Stimulated activated CD4-positive, alpha-beta T cell treated with anti-CD3 and anti-CD28 coated beads, Interleukin-4, amount 100 ng/mL, for 48 hours (primary cell): ENCODE results near the gene CARD8.
"Not testable (repeated sequence)": the region's sequence is repeated elsewhere in the genome, so short reads cannot be mapped to it uniquely, and the experiment has no call there.

Experiments used
- DNase-seq, 2 donors: peaks; one replicate each; pipeline ENCODE4 v3.0.0-alpha.2; 2020; ENCODE audit warnings: low read depth in 2 of 2

The CARD8 gene, protein sequence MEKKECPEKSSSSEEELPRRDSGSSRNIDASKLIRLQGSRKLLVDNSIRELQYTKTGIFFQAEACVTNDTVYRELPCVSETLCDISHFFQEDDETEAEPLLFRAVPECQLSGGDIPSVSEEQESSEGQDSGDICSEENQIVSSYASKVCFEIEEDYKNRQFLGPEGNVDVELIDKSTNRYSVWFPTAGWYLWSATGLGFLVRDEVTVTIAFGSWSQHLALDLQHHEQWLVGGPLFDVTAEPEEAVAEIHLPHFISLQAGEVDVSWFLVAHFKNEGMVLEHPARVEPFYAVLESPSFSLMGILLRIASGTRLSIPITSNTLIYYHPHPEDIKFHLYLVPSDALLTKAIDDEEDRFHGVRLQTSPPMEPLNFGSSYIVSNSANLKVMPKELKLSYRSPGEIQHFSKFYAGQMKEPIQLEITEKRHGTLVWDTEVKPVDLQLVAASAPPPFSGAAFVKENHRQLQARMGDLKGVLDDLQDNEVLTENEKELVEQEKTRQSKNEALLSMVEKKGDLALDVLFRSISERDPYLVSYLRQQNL

DNA sequence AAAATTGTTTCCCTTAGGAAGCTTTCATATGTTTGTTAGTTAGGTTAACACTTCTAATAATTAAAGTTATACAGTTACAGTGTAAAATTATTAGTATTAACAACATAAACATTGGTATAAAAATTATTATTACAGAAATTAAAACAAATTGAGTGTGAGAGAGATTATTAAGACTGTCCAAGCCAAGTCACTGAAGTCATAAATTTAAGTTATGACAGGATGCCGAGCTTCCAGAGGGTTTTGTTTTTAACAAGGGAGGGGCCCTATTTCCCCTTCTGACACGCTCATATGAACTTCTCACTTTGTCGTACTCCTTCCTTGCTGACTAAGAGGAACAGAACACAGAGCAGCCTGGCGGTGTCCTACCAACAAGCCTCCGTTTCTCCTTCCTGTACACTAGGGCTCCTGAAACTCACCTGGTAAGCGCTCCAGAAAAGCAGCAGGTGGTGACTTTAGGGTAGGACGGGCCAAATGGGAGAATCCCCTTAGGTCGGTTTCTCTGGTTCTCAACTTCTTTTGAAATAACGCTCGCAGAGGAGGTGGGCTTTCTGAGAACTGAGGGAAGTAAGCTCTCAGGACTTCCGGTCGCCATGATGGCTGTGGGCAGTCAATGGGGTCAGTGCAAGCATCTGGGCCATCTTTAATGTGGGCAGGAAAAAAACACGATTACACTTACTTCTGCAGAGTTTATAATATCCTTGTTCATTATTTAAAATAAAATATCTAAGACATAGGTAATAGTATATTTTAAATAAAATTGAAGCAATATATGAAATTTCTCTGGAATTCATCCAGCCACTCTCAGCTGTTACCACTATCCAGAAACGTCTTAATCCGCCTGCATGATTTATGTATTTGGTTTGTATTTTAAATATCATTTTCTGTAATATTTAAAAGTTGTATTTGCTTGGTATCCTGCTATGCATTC is at the start of gene CARD8:
CARD8 (minus strand) TSS at position 537 of the 928 bp plus-strand sequence. CDS start 14,892 bp downstream, outside the sequence.
- peak; percentile 63 to 82 for DNase-seq

DNA sequence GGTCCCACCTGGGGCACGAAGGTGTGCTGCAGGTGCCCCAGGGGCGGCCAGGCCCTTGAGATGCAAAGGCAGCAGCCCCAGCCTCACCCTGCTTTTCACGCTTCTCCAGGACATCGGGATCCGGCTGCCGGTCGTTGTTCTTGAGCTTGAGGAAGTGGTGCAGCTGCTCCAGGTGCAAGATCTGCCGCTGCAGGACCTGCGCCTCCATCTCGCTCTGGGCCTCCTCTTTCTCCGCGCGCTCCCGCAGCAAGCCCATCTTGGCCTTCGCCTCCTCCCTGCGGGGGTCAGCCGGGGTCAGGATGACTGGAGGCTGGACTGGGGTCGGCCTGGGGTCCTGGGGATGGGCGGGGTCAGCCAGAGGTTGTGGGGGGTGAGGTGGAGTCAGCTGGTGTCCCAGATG is 48.2 kb upstream of the CARD8 start:
- no peak for DNase-seq

DNA sequence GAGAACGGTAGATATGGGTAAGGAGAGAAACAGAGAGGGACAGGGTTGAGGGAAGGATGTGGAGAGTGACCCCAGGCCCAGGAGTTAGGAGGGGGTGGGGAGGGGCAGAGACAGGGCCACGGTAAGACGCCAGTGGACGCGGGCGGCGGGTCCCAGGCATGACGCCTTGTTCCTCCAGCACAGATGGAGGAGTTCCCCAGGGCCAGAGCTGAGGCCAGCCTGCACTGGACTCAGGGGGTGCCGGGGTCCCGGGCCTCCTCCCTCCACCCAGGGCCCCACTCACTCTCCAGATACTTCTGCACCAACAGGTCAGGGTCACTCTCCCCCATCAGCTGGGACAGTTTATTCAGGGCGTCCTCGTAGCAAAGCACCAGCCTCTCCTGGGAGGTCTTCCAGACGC is 47.7 kb upstream of the CARD8 start:
- DNase-seq, result no peak

DNA sequence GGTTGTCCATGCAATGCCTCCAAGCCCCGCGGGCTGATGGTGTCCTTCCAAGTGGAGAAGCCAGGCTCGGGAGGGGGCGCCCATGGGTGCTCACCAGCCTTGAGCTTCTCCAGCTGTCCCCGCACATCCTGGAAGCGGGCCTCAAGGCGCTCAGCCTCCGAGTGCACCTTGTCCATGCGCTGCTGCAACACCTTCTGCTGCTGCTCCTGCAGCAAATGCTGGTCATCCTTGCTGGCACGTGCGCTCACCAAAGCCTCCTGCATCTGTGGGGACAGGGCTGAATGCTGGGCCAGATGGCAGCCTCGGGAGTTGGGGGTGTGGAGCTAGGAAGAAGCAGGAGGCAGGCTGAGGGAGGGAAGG is 46.9 kb upstream of the CARD8 start:
- no peak for DNase-seq

DNA sequence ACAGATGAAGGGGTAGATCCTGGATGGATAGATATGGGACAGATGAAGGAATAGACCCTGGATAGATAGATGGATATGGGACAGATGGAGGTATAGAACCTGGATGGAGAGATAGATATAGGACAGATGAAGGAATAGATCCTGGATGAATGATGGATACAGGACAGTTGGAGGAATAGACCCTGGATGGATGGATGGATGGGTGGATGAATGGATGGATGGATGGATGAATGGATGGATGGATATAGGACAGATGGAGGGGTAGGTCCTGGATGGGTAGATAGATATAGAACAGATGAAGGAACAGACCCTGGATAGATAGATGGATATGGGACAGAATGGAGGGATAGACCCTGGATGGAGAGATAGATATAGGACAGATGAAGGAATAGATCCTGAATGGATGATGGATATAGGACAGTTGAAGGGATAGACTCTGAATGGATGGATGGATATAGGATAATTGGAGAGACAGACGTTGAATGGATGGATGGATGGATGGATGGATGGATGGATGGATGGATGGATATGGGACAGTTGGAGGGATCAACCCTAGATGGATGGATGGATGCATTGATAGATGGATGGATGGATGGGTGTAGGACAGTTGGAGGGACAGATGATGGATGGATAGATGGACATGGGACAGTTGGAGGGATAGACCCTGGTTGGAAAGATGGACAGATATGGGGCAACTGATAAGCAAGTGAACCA is 46.3 kb upstream of the CARD8 start:
- DNase-seq, result no peak

DNA sequence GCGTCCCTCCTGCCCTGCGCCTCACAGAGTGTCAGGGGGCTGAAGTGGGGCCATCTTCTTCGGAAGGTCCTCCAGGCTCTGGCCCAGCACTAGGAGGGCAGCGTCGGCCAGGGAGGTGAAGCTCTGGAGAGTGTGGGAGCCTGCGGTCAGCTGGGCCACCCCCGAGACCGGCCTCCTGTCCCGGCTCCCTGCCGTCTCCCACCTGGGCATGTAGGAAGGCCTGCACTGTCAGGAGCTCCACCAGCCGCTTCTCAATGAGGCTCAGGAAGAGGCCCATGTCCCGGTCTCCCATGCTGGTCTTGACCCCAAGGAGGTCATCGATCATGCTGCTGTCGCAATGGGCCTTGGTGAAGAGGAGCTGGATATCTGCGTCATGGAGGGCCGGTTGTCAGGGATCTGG is 42.3 kb upstream of the CARD8 start:
- no peak for DNase-seq

DNA sequence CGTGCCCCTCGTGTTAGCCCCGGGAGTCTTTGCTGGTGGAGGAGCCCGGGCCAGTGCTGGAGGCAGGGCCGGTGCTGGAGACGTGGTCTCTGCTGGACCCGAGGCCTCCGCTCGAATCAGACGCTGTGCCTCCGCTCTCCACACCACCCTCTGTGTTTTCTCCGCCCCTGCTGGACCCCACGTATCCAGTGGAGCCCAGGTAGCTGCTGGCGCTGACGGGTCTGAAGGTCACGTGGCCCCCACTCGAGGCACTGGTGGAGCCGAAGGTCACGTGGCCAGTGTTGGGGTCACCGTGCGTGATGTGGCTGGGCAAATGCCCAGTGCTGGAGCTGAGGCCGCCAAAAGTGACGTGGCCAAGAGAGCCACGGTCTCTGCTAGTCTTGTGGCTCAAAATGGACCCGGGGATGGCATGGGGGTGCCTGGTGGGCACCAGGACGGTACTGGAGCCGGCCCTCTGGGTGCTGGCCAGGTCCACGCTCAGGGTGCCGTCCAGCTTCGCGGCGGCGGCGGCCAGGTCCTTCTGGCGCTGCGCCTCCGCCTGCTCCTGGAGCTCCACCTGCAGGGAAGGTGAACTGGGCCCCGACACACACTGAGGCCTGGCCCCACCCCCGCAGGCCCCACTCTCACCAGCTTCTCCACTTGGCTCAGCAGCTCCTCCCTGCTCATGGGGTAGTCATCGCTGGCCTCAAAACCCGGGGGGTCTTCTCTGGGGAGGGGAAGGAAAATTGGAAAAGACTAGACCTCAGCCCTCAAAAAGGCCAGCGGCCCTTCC is 41.4 kb upstream of the CARD8 start:
- DNase-seq, result no peak

DNA sequence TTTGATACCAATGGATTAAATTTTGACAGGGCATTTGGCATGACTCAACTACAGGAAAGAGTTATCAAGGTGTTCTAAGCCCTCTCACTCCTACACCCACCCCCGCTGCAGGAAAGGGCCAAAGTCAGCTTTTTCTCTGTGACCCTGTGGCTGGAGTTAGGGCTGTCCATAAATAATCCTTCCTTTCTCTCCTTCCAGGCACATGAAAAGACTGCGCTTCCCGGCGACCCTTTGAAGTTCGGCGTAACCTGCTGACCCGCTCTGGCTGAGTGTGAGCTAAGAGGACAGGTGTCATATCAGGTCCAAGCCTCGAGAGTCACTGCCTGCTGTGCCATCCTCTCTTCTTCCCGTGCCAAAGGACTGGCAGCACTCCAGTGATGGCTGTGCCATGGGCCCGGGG is 39.7 kb upstream of the CARD8 start:
- DNase-seq, result no peak

DNA sequence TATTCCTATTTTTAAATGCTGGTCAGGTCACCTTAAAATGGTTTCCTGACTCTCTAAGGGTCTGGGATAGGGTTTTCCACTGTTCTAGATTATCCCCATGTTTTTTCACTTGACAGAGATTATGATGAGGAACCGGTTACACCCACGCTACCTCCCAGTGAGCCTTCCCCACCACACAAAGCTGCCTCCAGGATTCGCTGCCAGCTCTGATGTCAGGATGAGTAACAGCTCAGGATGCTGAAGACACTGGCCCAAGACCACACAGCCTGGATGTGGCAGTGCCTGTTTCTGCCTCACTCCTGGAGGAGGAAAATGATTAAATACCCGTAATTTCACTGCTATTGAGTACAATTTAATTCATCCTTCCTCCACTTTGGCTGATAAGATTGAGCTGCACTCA is 37.1 kb upstream of the CARD8 start:
- no peak for DNase-seq

DNA sequence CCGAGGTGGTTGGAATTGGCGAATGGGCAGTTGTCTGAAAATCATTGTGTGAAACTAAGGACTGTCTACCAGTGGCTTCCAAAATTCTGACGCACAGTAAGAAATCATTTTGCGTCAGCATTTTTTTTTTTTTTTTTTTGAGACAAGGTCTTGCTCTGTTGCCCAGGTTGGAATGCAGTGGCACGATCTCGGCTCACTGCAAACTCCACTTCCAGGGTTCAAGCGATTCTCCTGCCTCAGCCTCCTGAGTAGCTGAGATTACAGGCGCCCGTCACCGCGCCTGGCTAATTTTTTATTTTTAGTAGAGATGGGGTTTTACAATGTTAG is 35.7 kb upstream of the CARD8 start:
- DNase-seq, result not testable (repeated sequence)

DNA sequence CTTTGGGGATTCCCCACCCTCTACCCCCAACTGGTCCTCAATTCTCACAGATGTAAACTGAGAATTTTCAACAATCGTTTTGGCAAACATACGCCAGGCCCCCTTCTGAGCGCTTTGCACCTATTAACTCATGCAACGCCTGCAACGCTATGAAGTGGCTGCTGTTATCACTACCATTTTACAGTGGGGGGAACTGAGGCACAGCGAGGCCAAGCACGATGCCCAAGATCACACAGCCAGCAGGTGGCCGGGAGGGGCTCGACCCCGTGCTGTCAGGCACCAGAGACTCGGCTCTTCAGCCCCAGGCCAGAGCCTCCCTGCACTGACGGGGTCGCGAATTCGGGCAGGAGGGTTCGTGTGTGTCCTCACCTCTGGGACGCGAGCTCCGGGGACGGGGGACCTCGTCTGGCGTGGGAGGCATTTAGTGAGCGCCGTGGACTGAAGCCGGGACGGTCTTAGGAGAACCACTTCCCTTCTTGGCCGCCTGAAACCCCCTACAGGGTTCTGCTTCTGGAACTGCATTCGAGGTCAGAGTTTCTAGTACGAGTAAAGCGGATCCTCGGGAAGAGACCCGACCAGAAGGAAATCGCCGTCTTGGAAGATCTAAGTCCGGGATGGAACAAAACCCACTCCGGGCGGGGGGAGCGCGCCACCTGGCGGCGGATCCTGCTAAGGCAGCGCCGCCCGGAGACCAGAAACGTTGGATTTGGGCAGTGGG is 35.2 kb upstream of the CARD8 start:
- DNase-seq, result peak; percentile 50 to 55

DNA sequence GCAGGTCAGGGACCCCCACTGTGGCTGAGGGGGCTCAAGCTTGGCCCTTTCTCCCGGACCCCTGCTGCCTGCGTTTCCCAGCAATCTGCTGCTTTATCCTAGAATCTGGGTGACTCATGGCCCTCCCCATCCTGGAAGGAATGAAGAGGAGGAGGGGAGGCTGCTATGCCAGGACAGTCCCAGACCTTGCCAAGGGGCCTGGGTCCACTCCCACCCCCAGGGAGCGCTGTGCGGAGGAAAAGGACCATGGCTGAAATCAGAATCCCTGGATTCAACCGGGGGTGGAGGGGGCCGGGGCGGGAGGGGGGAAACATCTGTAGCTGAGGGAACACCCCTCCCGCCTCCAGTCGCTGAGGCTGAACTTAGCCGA is 34.7 kb upstream of the CARD8 start:
- no peak for DNase-seq

DNA sequence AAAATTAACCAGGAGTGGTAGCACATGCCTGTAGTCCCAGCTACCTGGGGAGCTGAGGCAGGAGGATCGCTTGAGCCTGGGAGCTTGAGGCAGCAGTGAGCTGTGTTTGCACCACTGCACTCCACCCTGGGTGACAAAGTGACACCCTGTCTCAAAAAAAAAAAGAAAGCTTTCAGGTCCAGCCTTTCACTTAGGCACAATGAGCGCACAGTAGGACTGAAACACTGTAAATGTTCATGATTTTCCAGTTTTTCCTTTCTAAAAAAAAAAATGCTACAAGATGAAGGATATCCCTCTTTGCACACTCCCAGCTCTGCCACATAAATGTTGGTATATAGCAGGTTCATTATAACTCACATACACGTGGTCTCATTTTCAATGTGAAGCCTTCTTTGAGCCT is 32.0 kb upstream of the CARD8 start:
- no peak for DNase-seq

DNA sequence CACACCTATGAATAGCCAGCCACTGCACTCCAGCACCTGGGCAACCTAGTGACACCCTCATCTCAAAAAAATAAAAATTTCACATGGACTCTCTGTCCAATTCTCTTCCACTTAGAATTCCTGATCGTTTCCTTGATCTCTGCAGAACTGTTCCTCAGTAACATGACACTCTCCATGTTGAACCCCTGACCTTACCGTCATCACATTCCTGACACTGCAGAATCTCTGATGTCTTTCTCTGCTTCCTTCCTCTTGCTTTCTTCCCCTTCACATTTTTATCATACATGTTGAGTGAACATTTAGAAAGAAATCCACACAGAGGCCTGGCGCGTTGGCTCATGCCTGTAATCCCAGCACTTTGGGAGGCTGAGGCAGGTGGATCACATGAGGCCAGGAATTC is 29.2 kb upstream of the CARD8 start:
- no peak for DNase-seq

DNA sequence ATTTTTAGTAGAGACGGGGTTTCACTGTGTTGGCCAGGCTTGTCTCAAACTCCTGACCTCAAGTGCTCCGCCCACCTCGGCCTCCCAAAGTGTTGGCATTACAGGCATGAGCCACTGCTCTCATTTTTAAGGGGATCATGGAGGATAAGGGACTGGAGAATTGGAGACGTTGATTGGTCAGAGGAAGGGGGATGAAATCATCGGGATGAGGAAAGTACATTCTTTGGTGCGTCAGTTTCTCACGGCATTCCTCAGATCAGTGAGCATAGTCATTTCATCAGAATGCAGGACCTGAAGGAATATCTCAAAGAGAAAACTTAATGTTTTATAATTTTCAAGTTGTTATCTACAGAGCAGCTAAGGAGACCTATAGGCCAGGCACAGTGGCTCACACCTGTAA is 28.2 kb upstream of the CARD8 start:
- DNase-seq, result no peak

DNA sequence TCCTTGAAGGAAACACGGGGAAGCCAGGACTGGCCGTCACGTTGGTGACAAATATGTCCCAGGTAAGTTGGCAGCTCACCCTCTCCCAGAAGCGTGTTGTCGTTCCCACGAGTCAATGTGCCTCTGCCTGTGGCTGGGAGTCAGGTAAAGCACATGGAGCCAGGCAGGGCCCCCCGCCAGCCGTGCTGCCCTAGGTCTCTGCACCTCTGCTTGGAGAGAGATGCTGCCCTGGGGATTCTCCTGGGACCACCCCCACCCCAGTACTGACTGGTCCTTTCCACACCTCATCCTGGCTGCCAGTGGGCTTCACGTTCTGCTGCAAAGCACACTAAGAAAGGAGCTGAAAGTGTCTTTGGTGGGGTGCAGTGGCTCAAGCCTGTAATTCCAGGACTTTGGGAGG is 24.0 kb upstream of the CARD8 start:
- no peak for DNase-seq

DNA sequence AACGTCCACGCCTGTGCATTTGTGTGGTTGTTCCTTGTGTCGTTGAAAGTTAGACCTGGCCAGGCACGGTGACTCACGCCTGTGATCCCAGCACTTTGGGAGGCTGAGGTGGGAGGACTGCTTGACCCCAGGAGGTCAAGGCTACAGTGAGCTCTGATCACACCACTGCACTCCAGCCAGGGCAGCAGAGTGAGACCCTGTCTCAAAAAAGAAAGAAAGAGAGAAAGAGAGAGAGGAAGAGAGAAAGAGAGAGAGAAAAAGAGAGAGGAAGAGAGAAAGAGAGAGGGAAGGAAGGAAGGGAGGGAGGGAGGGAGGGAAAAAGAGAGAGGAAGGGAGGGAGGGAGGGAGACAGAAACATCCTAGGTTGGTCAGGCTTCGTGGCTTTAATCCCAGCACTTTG is 19.2 kb upstream of the CARD8 start:
- DNase-seq, result no peak

DNA sequence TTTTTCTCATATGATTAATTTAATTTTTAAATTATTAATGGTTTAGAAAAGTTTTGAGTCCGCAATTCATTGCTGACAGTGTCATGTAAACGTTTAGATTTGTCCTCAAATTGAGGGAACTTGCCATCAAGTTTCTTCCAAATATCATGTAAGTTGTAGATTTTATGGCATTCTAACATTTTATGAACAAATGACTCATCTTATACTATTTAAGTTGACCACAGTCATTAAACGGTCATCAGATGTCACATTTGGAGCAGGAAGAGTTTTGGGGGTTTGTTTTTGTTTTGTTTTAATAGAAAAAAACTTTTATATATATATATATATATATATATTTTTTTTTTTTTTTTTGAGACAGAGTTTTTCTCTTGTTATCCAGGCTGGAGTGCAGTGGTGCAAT is 18.5 kb upstream of the CARD8 start:
- DNase-seq, result no peak

DNA sequence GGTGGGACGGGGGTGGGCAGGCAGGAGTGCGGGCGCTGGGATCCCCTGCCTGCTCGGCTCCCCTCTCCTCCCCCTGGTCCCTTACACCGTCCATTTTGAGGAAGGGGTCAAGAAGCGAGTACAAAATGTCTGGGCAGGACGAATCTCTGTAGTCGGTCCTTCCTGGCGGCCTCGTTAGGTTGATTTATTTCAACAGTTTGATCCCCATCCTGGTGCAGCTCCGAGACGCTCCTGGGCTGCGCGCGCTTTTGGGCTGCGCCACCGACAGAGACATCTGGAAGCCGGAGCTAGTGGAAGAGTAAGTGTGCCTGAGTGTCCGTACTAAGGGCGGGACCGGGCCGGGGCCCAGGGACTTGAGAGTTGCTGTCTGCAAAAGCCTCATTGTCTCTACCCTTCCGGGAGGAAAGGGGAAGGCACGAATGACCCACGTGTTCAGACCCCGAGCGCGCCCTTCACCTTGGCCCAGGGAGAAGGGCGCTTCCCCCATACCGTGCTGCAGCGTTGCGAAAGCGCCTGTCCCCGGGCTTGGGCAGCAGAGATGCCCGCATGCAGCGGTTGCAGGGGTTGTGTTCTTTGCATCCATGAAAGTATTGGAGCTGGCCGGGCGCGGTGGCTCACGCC is 15.9 kb upstream of the CARD8 start:
- no peak for DNase-seq

DNA sequence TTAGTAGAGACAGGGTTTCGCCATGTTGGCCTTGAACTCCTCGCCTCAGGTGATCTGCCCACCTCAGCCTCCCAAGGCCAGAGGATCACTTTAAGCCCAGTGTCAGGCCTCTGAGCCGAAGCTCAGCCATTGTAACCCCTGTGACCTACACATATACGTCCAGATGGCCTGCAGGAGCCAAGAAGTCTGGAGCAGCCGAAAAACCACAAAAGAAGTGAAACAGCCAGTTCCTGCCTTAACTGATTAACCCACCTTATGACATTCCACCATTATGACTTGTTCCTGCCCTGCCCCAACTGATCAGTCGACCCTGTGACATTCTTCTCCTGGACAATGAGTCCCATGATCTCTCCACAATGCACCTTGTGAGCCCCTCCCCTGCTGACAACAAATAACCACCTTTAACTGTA is 13.9 kb upstream of the CARD8 start:
- DNase-seq, result not testable (repeated sequence)
